ENCODE data around the gene RGR.

- TF ChIP-seq, protein P1, sequence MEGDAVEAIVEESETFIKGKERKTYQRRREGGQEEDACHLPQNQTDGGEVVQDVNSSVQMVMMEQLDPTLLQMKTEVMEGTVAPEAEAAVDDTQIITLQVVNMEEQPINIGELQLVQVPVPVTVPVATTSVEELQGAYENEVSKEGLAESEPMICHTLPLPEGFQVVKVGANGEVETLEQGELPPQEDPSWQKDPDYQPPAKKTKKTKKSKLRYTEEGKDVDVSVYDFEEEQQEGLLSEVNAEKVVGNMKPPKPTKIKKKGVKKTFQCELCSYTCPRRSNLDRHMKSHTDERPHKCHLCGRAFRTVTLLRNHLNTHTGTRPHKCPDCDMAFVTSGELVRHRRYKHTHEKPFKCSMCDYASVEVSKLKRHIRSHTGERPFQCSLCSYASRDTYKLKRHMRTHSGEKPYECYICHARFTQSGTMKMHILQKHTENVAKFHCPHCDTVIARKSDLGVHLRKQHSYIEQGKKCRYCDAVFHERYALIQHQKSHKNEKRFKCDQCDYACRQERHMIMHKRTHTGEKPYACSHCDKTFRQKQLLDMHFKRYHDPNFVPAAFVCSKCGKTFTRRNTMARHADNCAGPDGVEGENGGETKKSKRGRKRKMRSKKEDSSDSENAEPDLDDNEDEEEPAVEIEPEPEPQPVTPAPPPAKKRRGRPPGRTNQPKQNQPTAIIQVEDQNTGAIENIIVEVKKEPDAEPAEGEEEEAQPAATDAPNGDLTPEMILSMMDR (IDR thresholded peaks at IDR 0.05) = no peak
- TF ChIP-seq POLR2A (IDR thresholded peaks at IDR 0.05) (no peak), POLR2AphosphoS5 (IDR thresholded peaks at IDR 0.05) (no peak)
These were observed 20.6 kb downstream of the RGR start for GRCh38 chr10:84265418-84265817.

Measured in prostate gland (tissue), 2 donors.